ENCODE data around the gene CERS2.
A peak's percentile ranks its signal among the peaks of the same experiment; 100 is the strongest.

The CERS2 gene

GRCh38 chr1:150974580-150975478, at the start of gene CERS2:
TSS of gene CERS2 (minus strand) at chr1:150974835. CDS start at chr1:150969090, 5,745 bp downstream.
- DNase-seq = no peak

- DNase-seq = no peak
Measured at GRCh38 chr1:151013518-151013917, 38.9 kb upstream of the CERS2 start.

- DNase-seq = no peak
Measured at GRCh38 chr1:151012684-151013471, 38.2 kb upstream of the CERS2 start.

- no peak for DNase-seq
Measured at GRCh38 chr1:151011154-151011850, 36.7 kb upstream of the CERS2 start.

- no peak for DNase-seq
Measured at GRCh38 chr1:151010346-151010726, 35.7 kb upstream of the CERS2 start.

- no peak for DNase-seq
Measured at GRCh38 chr1:151009674-151010345, 35.2 kb upstream of the CERS2 start.

- DNase-seq = no peak
Measured at GRCh38 chr1:151009206-151009587, 34.6 kb upstream of the CERS2 start.

GRCh38 chr1:151008244-151009205, 33.9 kb upstream of the CERS2 start, which contains the start of gene PRUNE1:
TSS of gene PRUNE1 (plus strand) at chr1:151008449. CDS start at chr1:151008633, 184 bp downstream.
- DNase-seq = peak; percentile 64 to 75

GRCh38 chr1:151007853-151008243, 33.2 kb upstream of the CERS2 start:
- no peak for DNase-seq

- DNase-seq = peak; percentile 63 to 77
Measured at GRCh38 chr1:151006327-151007052, 31.9 kb upstream of the CERS2 start, which contains the start of gene MINDY1. TSS of gene MINDY1 (minus strand) at chr1:151006902. CDS start at chr1:151002617, 4,285 bp downstream.

GRCh38 chr1:151005729-151006319, 31.2 kb upstream of the CERS2 start:
- no peak for DNase-seq

GRCh38 chr1:151003180-151003579, 28.5 kb upstream of the CERS2 start:
- no peak for DNase-seq

GRCh38 chr1:151002611-151003010, 28.0 kb upstream of the CERS2 start:
- no peak for DNase-seq

- DNase-seq = no peak
Measured at GRCh38 chr1:151002051-151002450, 27.4 kb upstream of the CERS2 start.

GRCh38 chr1:151001602-151002001, 27.0 kb upstream of the CERS2 start:
- no peak for DNase-seq

GRCh38 chr1:151000408-151000807, 25.8 kb upstream of the CERS2 start:
- DNase-seq = no peak

- no peak for DNase-seq
Measured at GRCh38 chr1:150999926-151000325, 25.3 kb upstream of the CERS2 start.

GRCh38 chr1:150999051-150999674, 24.5 kb upstream of the CERS2 start:
- no peak for DNase-seq

- no peak for DNase-seq
Measured at GRCh38 chr1:150997949-150998348, 23.3 kb upstream of the CERS2 start.
